Panc1 (cell line): ENCODE measurements around the gene HSBP1L1. TPM values are rescaled to one million over a fixed set of nuclear protein-coding genes. Genes with fewer than 3 reads are reported as not detected.

Source experiments
- ATAC-seq: fragments of 200-7000 bp; cut with Tn5 transposase; 2 replicates; pipeline ENCODE4 v1.9.1; 2020; ENCODE audit warnings: mild to moderate bottlenecking, moderate library complexity
- BruUV-seq: library from RNA; stranded (reverse); fragments of 400-500 nt; replicated peaks from 2 replicates; lab custom pipeline; 2021; lab: Mats Ljungman, UMichigan
- CTCF ChIA-PET: fragments of 300-600 bp; sonication (Branson Sonifier 250); formaldehyde crosslinking; loops from one replicate; lab custom pipeline; 2022; ENCODE audit warnings: antibody characterized with exemption; lab: Charles Lee
- POLR2A ChIA-PET: fragments of 300-600 bp; sonication (Branson Sonifier 250); formaldehyde crosslinking; loops from one replicate; lab custom pipeline; 2022; ENCODE audit warnings: antibody characterized with exemption; lab: Charles Lee
- DNase-seq: peaks from one replicate; pipeline ENCODE4 v3.0.0-alpha.2; 2010; ENCODE audit warnings: low read depth, low spot score
- H3K27ac ChIP-seq: 2 replicates; pipeline ENCODE4 v1.5.1; 2011; ENCODE audit warnings: mild to moderate bottlenecking, low read length, inconsistent platforms
- H3K27me3 ChIP-seq: fragments of 200-500 bp; sonication (Bioruptor generic); 2 replicates; pipeline ENCODE4 v1.6.0; 2014; ENCODE audit warnings: low read length, inconsistent platforms; ENCODE audit not compliant: control insufficient read depth, insufficient read depth
- H3K36me3 ChIP-seq: fragments of 200-500 bp; sonication (Bioruptor generic); 2 replicates; pipeline ENCODE4 v1.5.1; 2014; ENCODE audit warnings: inconsistent platforms, mild to moderate bottlenecking, low read length, moderate library complexity; ENCODE audit not compliant: control insufficient read depth, insufficient read depth
- H3K4me1 ChIP-seq: 2 replicates; pipeline ENCODE4 v1.5.1; 2011; ENCODE audit warnings: inconsistent platforms, mild to moderate bottlenecking, low read length, moderate library complexity; ENCODE audit not compliant: control insufficient read depth, insufficient read depth
- H3K4me3 ChIP-seq, 2 experiments: 2 replicates each; pipeline ENCODE4 v1.5.1; 2011 to 2012; ENCODE audit warnings: low read depth in 2 of 2, low read length in 2 of 2, mild to moderate bottlenecking in 2 of 2, inconsistent platforms in 1 of 2, moderate library complexity in 1 of 2
- H3K9me3 ChIP-seq: fragments of 200-500 bp; sonication (Bioruptor generic); 2 replicates; pipeline ENCODE4 v1.5.1; 2014; ENCODE audit warnings: low read depth, mild to moderate bottlenecking, inconsistent platforms, low read length, moderate library complexity; ENCODE audit not compliant: control insufficient read depth, insufficient read depth
- POLR2AphosphoS5 ChIP-seq: IDR thresholded peaks from 2 replicates; pipeline ENCODE4 v1.6.1; 2012; ENCODE audit warnings: mild to moderate bottlenecking, low read depth, low read length, moderate library complexity
- SIN3A ChIP-seq: IDR thresholded peaks from 2 replicates; pipeline ENCODE4 v1.6.1; 2012; ENCODE audit warnings: low read depth, mild to moderate bottlenecking, low read length, moderate library complexity, borderline replicate concordance; ENCODE audit not compliant: insufficient read depth
- TCF7L2 ChIP-seq: IDR thresholded peaks from 2 replicates; pipeline ENCODE4 v1.6.1; 2011; ENCODE audit warnings: mild to moderate bottlenecking, low read depth, low read length, inconsistent platforms
- in situ Hi-C: cut with HindIII; loops from 2 replicates; pipeline ENCODE4 v1.10.0; 2016; ENCODE audit warnings: low sequenced_read_pairs, low pct_unique_long_range_greater_than_20kb
- intact Hi-C: fragments of 100-400 bp; cut with micrococcal nuclease; formaldehyde crosslinking; loops from one replicate; pipeline ENCODE4 v1.10.0; 2022; ENCODE audit not compliant: unreplicated experiment
- total RNA-seq: library from RNA; stranded (reverse); gene quantifications from one replicate; pipeline ENCODE4 v1.2.1, GENCODE V29; 2021; ENCODE audit not compliant: unreplicated experiment
- TF ChIP-seq, protein P1 (sequence below): fragments of 450-650 bp; IDR thresholded peaks from 2 replicates; pipeline ENCODE4 v1.5.1; 2017; ENCODE audit warnings: mild to moderate bottlenecking
- TF ChIP-seq, protein P2 (sequence below), 2 experiments: IDR thresholded peaks; 2 replicates each; pipeline ENCODE4 v1.6.1; 2011 to 2012; ENCODE audit warnings: low read depth in 2 of 2, control low read depth in 1 of 2, low read length in 1 of 2, mild to moderate bottlenecking in 1 of 2, moderate library complexity in 1 of 2; ENCODE audit not compliant: insufficient read depth in 1 of 2

HSBP1L1 gene
- total RNA-seq, 1 experiment from 2014 or later, result 45.4 TPM

DNA sequence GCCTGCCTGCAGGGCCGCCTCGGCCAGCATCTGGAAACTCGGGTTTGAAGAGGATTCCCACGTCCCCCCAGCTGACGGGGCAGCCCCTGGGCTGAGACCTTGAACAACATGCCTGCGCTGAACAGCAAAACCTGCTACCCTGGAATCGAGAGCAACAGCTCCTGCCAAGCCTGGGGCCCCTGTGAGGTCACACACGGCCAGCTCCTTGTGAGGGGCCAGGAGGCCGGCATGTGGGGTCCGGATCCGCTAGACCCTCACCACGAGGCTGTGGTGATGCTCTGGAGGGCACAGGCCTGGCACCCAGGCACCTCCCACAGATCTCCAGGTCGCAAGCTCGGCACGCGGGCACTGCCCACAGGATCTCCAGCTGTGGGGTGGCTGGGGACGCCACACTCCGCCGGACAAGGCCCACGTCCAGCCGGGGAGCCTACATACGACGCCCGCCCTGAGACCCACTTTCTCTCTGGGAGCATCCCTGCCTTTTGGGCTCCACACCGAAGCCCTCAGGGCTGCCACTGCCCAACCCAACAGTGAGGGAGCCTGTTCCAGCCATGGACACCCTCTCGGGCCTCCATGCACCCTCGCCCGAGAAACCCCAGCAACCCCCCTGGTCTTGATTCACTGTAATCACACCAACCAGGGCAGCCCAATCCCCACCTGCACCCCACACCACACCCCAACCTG lies 47.1 kb upstream of the HSBP1L1 start:
- no peak for ATAC-seq
- in situ Hi-C loops, result no loop called here
- no peak overlapping the region for H3K27ac ChIP-seq
- no peak for DNase-seq
- H3K36me3 ChIP-seq, result no peaks in the 10 kb centered on the region
- intact Hi-C loops, result no loop called here
- no peak overlapping the region for H3K4me3 ChIP-seq
- no peaks in the 10 kb centered on the region for H3K27me3 ChIP-seq
- no TSS peak for BruUV-seq
- ChIA-PET POLR2A (no interaction called here), CTCF (no interaction called here)
- TF ChIP-seq, protein P1, sequence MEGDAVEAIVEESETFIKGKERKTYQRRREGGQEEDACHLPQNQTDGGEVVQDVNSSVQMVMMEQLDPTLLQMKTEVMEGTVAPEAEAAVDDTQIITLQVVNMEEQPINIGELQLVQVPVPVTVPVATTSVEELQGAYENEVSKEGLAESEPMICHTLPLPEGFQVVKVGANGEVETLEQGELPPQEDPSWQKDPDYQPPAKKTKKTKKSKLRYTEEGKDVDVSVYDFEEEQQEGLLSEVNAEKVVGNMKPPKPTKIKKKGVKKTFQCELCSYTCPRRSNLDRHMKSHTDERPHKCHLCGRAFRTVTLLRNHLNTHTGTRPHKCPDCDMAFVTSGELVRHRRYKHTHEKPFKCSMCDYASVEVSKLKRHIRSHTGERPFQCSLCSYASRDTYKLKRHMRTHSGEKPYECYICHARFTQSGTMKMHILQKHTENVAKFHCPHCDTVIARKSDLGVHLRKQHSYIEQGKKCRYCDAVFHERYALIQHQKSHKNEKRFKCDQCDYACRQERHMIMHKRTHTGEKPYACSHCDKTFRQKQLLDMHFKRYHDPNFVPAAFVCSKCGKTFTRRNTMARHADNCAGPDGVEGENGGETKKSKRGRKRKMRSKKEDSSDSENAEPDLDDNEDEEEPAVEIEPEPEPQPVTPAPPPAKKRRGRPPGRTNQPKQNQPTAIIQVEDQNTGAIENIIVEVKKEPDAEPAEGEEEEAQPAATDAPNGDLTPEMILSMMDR, result no peak
- TF ChIP-seq TCF7L2, result no peak
- TF ChIP-seq, protein P2, sequence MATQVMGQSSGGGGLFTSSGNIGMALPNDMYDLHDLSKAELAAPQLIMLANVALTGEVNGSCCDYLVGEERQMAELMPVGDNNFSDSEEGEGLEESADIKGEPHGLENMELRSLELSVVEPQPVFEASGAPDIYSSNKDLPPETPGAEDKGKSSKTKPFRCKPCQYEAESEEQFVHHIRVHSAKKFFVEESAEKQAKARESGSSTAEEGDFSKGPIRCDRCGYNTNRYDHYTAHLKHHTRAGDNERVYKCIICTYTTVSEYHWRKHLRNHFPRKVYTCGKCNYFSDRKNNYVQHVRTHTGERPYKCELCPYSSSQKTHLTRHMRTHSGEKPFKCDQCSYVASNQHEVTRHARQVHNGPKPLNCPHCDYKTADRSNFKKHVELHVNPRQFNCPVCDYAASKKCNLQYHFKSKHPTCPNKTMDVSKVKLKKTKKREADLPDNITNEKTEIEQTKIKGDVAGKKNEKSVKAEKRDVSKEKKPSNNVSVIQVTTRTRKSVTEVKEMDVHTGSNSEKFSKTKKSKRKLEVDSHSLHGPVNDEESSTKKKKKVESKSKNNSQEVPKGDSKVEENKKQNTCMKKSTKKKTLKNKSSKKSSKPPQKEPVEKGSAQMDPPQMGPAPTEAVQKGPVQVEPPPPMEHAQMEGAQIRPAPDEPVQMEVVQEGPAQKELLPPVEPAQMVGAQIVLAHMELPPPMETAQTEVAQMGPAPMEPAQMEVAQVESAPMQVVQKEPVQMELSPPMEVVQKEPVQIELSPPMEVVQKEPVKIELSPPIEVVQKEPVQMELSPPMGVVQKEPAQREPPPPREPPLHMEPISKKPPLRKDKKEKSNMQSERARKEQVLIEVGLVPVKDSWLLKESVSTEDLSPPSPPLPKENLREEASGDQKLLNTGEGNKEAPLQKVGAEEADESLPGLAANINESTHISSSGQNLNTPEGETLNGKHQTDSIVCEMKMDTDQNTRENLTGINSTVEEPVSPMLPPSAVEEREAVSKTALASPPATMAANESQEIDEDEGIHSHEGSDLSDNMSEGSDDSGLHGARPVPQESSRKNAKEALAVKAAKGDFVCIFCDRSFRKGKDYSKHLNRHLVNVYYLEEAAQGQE (IDR thresholded peaks at IDR 0.05; ENCODE audit: insufficient read depth in 1 of 2, low read depth in 2 of 2, low read length in 1 of 2), result no peak
- TF ChIP-seq POLR2AphosphoS5, result no peak
- no peak for TF ChIP-seq SIN3A
- no peaks in the 10 kb centered on the region for H3K9me3 ChIP-seq
- H3K4me1 ChIP-seq, result 0 out of 2 replicates have a peak, but pooled peaks cover 3% of the 10 kb centered on the region

DNA sequence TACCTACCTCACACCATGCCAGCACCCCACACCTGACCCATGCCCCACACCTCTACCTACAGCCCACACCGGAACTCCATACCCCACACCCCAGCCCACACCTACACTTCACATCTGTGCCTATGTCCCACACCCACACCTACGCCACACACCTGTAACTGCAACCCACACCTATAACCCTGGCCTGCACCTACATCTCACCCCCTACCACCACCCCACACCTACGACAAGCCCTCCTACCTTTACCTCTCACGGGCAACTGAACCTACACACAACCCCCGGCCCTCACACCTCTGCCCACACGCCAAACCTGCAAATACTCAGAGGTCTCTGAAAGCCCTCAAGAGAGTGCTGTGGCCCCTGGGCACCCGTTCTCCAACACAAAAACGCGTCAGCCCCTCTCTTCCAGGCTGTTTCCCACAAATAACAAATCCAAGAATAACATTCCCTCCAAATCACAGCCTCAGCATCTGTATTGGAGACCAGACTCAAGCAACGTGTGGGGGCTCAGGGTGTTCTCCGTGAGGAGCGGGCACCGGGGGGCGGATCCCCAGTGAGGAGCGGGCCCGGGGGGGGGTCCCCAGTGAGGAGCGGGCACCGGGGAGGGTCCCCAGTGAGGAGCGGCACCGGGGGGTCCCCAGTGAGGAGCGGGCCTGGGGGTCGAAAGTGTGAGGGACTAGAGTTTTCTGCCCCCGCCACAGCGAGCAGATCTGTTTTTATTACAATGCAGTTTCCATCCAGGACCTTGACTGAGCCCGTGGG lies 46.4 kb upstream of the HSBP1L1 start:
- ATAC-seq, result no peak
- no peaks in the 10 kb centered on the region for H3K9me3 ChIP-seq
- no peaks in the 10 kb centered on the region for H3K27me3 ChIP-seq
- BruUV-seq, result no TSS peak
- CTCF ChIA-PET, result no interaction called here
- in situ Hi-C loops (no loop called here), intact Hi-C loops (no loop called here)
- 0 out of 2 replicates have a peak, but pooled peaks cover 3% of the 10 kb centered on the region for H3K4me1 ChIP-seq
- no peak overlapping the region for H3K27ac ChIP-seq
- no peak for TF ChIP-seq TCF7L2
- TF ChIP-seq, protein P2 (IDR thresholded peaks at IDR 0.05; ENCODE audit: insufficient read depth in 1 of 2, low read depth in 2 of 2, low read length in 1 of 2), result no peak
- no peak for TF ChIP-seq SIN3A
- TF ChIP-seq, protein P1, result no peak
- TF ChIP-seq POLR2AphosphoS5, result no peak
- H3K36me3 ChIP-seq, result no peaks in the 10 kb centered on the region
- POLR2A ChIA-PET, result no interaction called here
- H3K4me3 ChIP-seq, result no peak overlapping the region
- DNase-seq, result no peak
